ENCODE measurements around the gene KCNJ9. TPM values are rescaled to one million over a fixed set of nuclear protein-coding genes. Genes with fewer than 3 reads are reported as not detected.

Gene KCNJ9
- total and polyA plus RNA-seq, 4 donors: not detected

DNA sequence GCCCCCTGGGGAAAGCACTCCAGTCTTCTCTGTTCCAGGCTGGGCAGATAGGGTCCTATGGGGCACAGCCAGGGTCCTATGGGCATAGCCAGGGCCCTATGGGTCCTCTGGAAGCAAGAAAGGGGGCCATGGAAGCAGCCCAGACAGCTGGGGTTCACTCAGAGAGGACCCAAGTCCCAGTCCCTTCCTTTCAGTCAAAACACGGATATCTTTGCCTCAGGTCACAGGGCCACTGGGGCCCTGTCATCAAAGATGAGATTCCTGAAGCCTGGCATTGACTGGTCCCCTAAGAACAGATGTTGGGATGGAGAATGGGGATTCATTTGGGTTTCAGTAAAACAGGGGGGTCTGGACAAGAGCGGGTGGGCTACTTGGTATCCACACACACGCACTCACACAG, 8.5 kb downstream of the KCNJ9 start:
- no peak for DNase-seq
- 90 to 95% methylated on average over 3 of the region's 3 CpGs for WGBS, 2 donors
- no peak overlapping the region for H3K9ac ChIP-seq (ENCODE audit: insufficient read depth in 1 of 2, low read length in 2 of 2)

GRCh38 chr1:160090760-160091159, 9.4 kb downstream of the KCNJ9 start:
- Histone ChIP-seq H3K9me3 (ENCODE audit: control insufficient read depth in 4 of 4, insufficient read depth in 3 of 4, low read length in 3 of 4) (no peaks in the 10 kb centered on the region), H3K4me1 (ENCODE audit: control insufficient read depth in 5 of 5, insufficient read depth in 5 of 5, low read length in 5 of 5) (peaks cover 0 to 2% (median 0%) of the 10 kb centered on the region in 5 donors), H3K27ac (ENCODE audit: low read depth in 1 of 2, low read length in 1 of 2) (no peak overlapping the region), H3K27me3 (ENCODE audit: control insufficient read depth in 3 of 3, insufficient read depth in 3 of 3, low read length in 2 of 3) (no peaks in the 10 kb centered on the region), H3K4me3 (no peak overlapping the region), H3K36me3 (ENCODE audit: control insufficient read depth in 4 of 4, insufficient read depth in 4 of 4, low read length in 4 of 4) (peaks cover 0 to 46% (median 10%) of the 10 kb centered on the region in 4 donors), H3K9ac (ENCODE audit: insufficient read depth in 1 of 2, low read length in 2 of 2) (no peak overlapping the region)
- no peak for ATAC-seq (ENCODE audit: insufficient read depth, low FRiP score)
- DNase-seq: no peak
- TF ChIP-seq CTCF (IDR thresholded peaks at IDR 0.05; ENCODE audit: control extremely low read depth, extremely low read depth): no peak
- 91 to 100% methylated on average over 4 of the region's 4 CpGs for WGBS, 2 donors

More for the DNA sequence above, 8.5 kb downstream of the KCNJ9 start:
- H3K27ac ChIP-seq (ENCODE audit: low read depth in 1 of 2, low read length in 1 of 2): no peak overlapping the region
- H3K9me3 ChIP-seq (ENCODE audit: control insufficient read depth in 4 of 4, insufficient read depth in 3 of 4, low read length in 3 of 4): no peaks in the 10 kb centered on the region
- no peak for TF ChIP-seq CTCF (IDR thresholded peaks at IDR 0.05; ENCODE audit: control extremely low read depth, extremely low read depth)
- H3K27me3 ChIP-seq (ENCODE audit: control insufficient read depth in 3 of 3, insufficient read depth in 3 of 3, low read length in 2 of 3): no peaks in the 10 kb centered on the region
- H3K4me3 ChIP-seq: no peak overlapping the region
- peaks cover 0 to 45% (median 10%) of the 10 kb centered on the region in 4 donors for H3K36me3 ChIP-seq (ENCODE audit: control insufficient read depth in 4 of 4, insufficient read depth in 4 of 4, low read length in 4 of 4)
- no peak for ATAC-seq (ENCODE audit: insufficient read depth, low FRiP score)
- no peaks in the 10 kb centered on the region for H3K4me1 ChIP-seq (ENCODE audit: control insufficient read depth in 5 of 5, insufficient read depth in 5 of 5, low read length in 5 of 5)

GRCh38 chr1:160091666-160092223, 10.4 kb downstream of the KCNJ9 start:
- H3K9ac ChIP-seq (ENCODE audit: insufficient read depth in 1 of 2, low read length in 2 of 2): no peak overlapping the region
- peaks cover 0 to 7% (median 4%) of the 10 kb centered on the region in 5 donors for H3K4me1 ChIP-seq (ENCODE audit: control insufficient read depth in 5 of 5, insufficient read depth in 5 of 5, low read length in 5 of 5)
- ATAC-seq (ENCODE audit: insufficient read depth, low FRiP score) (no peak), DNase-seq (no peak)
- H3K9me3 ChIP-seq (ENCODE audit: control insufficient read depth in 4 of 4, insufficient read depth in 3 of 4, low read length in 3 of 4): no peaks in the 10 kb centered on the region
- no peak overlapping the region for H3K27ac ChIP-seq (ENCODE audit: low read depth in 1 of 2, low read length in 1 of 2)
- H3K4me3 ChIP-seq: no peak overlapping the region
- peaks cover 0 to 46% (median 10%) of the 10 kb centered on the region in 4 donors for H3K36me3 ChIP-seq (ENCODE audit: control insufficient read depth in 4 of 4, insufficient read depth in 4 of 4, low read length in 4 of 4)
- no peaks in the 10 kb centered on the region for H3K27me3 ChIP-seq (ENCODE audit: control insufficient read depth in 3 of 3, insufficient read depth in 3 of 3, low read length in 2 of 3)
- TF ChIP-seq CTCF (IDR thresholded peaks at IDR 0.05; ENCODE audit: control extremely low read depth, extremely low read depth): no peak
- 95 to 97% methylated on average over 5 of the region's 5 CpGs for WGBS, 2 donors
